Ascending aorta (tissue), 2 donors: ENCODE data around the gene PAQR5. TPM values are rescaled to one million over a fixed set of nuclear protein-coding genes. Genes with fewer than 3 reads are reported as not detected.
"Not testable (repeated sequence)": the region's sequence is repeated elsewhere in the genome, so short reads cannot be mapped to it uniquely, and the experiment has no call there.

Experiments
- DNase-seq, 2 donors: peaks; one replicate each; pipeline ENCODE4 v3.0.0-alpha.2; 2019; ENCODE audit warnings: low spot score in 2 of 2
- H3K27ac ChIP-seq, 2 donors: fragments of 200-600 bp; sonication (generic); one replicate each; pipeline ENCODE4 v1.5.1; 2016 to 2017; ENCODE audit warnings: mild to moderate bottlenecking in 1 of 2
- H3K27me3 ChIP-seq: fragments of 200-600 bp; sonication (generic); one replicate; pipeline ENCODE4 v1.5.1; 2017
- H3K36me3 ChIP-seq, 2 donors: fragments of 200-600 bp; sonication (generic); one replicate each; pipeline ENCODE4 v1.5.1; 2016
- H3K4me1 ChIP-seq, 2 donors: fragments of 200-600 bp; sonication (generic); one replicate each; pipeline ENCODE4 v1.5.1; 2016 to 2017; ENCODE audit warnings: mild to moderate bottlenecking in 1 of 2
- H3K4me3 ChIP-seq, 2 donors: fragments of 200-600 bp; sonication (generic); one replicate each; pipeline ENCODE4 v1.5.1; 2016 to 2017; ENCODE audit warnings: mild to moderate bottlenecking in 1 of 2
- H3K9me3 ChIP-seq, 2 donors: fragments of 200-600 bp; sonication (generic); one replicate each; pipeline ENCODE4 v1.5.1; 2016
- CTCF ChIP-seq, 3 experiments: fragments of 200-600 bp in 2 of 3; fragments of 450-650 bp in 1 of 3; sonication (generic) in 2 of 3; IDR thresholded peaks; one replicate each; pipeline ENCODE4 v1.5.1; 2016 to 2019; ENCODE audit warnings: antibody characterized with exemption in 3 of 3, mild to moderate bottlenecking in 1 of 3, moderate library complexity in 1 of 3
- intact Hi-C: fragments of 100-400 bp; cut with DNase I; formaldehyde crosslinking; loops from one replicate; pipeline ENCODE4 v1.15.1; 2023
- total RNA-seq: library from RNA; depleted of rRNA; stranded (reverse); fragments of >200 nt; gene quantifications from one replicate; pipeline ENCODE4 v1.1.0, GENCODE V29; 2016

PAQR5 gene
- total RNA-seq, 1 donor from 2014 or later: 1.1 TPM

- no peak overlapping the region for H3K4me3 ChIP-seq
- H3K27me3 ChIP-seq: peaks cover 17% of the 10 kb centered on the region
- no peaks in the 10 kb centered on the region for H3K36me3 ChIP-seq
- DNase-seq: no peak
- TF ChIP-seq CTCF (IDR thresholded peaks at IDR 0.05): no peak
- intact Hi-C loops: no loop called here
- H3K4me1 ChIP-seq: peaks cover 0 to 10% of the 10 kb centered on the region in 2 donors
- H3K9me3 ChIP-seq: no peaks in the 10 kb centered on the region
- no peak overlapping the region for H3K27ac ChIP-seq
Measured at GRCh38 chr15:69296606-69297005, 2.1 kb upstream of the PAQR5 start.

GRCh38 chr15:69297642-69298353, 914 bp upstream of the PAQR5 start:
- no peaks in the 10 kb centered on the region for H3K9me3 ChIP-seq

DNA sequence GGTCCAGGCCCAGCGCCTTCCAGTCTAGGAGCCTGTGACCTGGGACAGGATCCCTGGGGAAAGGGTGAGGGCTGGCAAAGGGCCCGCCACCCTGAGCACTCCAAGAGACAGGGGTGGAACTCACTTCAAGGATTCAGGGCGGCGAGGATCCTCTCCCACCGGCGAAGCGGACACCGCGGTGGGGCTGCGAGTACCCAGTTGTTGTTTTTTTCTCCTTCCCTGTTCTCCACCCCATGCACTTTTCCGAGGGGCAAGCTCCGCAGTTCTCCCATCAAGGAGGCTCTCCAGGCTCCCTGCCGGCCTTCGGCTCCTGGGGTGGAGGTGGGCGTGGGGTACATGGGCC, 387 bp upstream of the PAQR5 start:
- H3K36me3 ChIP-seq: no peaks in the 10 kb centered on the region
- intact Hi-C loops: no loop called here
- H3K4me3 ChIP-seq: peak overlapping the region; percentile 51 to 62
- no peak overlapping the region for H3K27ac ChIP-seq
- TF ChIP-seq CTCF (IDR thresholded peaks at IDR 0.05): no peak
- peaks cover 17% of the 10 kb centered on the region for H3K27me3 ChIP-seq
- peaks cover 0 to 10% of the 10 kb centered on the region in 2 donors for H3K4me1 ChIP-seq
- no peaks in the 10 kb centered on the region for H3K9me3 ChIP-seq
- DNase-seq: no peak

More at GRCh38 chr15:69297642-69298353, 914 bp upstream of the PAQR5 start:
- intact Hi-C loops: no loop called here
- H3K27me3 ChIP-seq: peaks cover 17% of the 10 kb centered on the region
- DNase-seq: no peak
- H3K4me3 ChIP-seq: no peak overlapping the region
- no peak overlapping the region for H3K27ac ChIP-seq
- peaks cover 0 to 10% of the 10 kb centered on the region in 2 donors for H3K4me1 ChIP-seq
- no peaks in the 10 kb centered on the region for H3K36me3 ChIP-seq
- TF ChIP-seq CTCF (IDR thresholded peaks at IDR 0.05): no peak

GRCh38 chr15:69299451-69299886, 757 bp downstream of the PAQR5 start:
- H3K4me1 ChIP-seq: peaks cover 0 to 10% of the 10 kb centered on the region in 2 donors
- H3K27me3 ChIP-seq: peaks cover 17% of the 10 kb centered on the region
- H3K4me3 ChIP-seq: peak overlapping the region; percentile 51 to 62
- H3K9me3 ChIP-seq: no peaks in the 10 kb centered on the region
- intact Hi-C loops: no loop called here
- no peak overlapping the region for H3K27ac ChIP-seq
- no peak for TF ChIP-seq CTCF (IDR thresholded peaks at IDR 0.05)
- H3K36me3 ChIP-seq: no peaks in the 10 kb centered on the region
- no peak for DNase-seq

- no peak for DNase-seq
- Histone ChIP-seq H3K4me1 (peaks cover 0 to 10% of the 10 kb centered on the region in 2 donors), H3K4me3 (peak overlapping the region in 1 of 2 donors; percentile 62), H3K27me3 (peaks cover 17% of the 10 kb centered on the region), H3K27ac (no peak overlapping the region), H3K9me3 (no peaks in the 10 kb centered on the region), H3K36me3 (no peaks in the 10 kb centered on the region)
- no peak for TF ChIP-seq CTCF (IDR thresholded peaks at IDR 0.05)
- intact Hi-C loops: no loop called here
Measured at GRCh38 chr15:69299943-69300588, 1.4 kb downstream of the PAQR5 start.

- H3K36me3 ChIP-seq, intact Hi-C loops, H3K27ac ChIP-seq, H3K4me3 ChIP-seq, H3K9me3 ChIP-seq, H3K4me1 ChIP-seq, DNase-seq: not testable (repeated sequence)
- H3K27me3 ChIP-seq: peaks cover 17% of the 10 kb centered on the region
Measured at GRCh38 chr15:69301101-69301500, 2.4 kb downstream of the PAQR5 start.

- H3K36me3 ChIP-seq, H3K4me3 ChIP-seq, H3K9me3 ChIP-seq, H3K4me1 ChIP-seq, intact Hi-C loops, H3K27ac ChIP-seq, DNase-seq: not testable (repeated sequence)
- peaks cover 17% of the 10 kb centered on the region for H3K27me3 ChIP-seq
Measured at GRCh38 chr15:69302087-69302486, 3.4 kb downstream of the PAQR5 start.
